PC-9 (cell line): ENCODE measurements around the gene ARV1.

ENCODE experiments used
- CTCF ChIP-seq: fragments of 200-600 bp; sonication (generic); conservative IDR thresholded peaks from 2 replicates; pipeline ENCODE4 v1.6.1; 2017; ENCODE audit warnings: mixed run types, antibody characterized with exemption, mild to moderate bottlenecking, moderate library complexity
- EZH2 ChIP-seq: fragments of 200-600 bp; sonication (generic); IDR thresholded peaks from 2 replicates; pipeline ENCODE4 v1.8.0; 2017; ENCODE audit warnings: antibody characterized with exemption, low read depth

GRCh38 chr1:230938924-230939368 is 39.9 kb upstream of the ARV1 start:
- TF ChIP-seq CTCF (no peak), EZH2 (no peak)
